GM21825 (cell line): ENCODE data around the gene KCNIP2.

Experiments
- ATAC-seq: cut with Tn5 transposase; IDR thresholded peaks from one replicate; pipeline ENCODE4 v1.9.1; 2021; ENCODE audit warnings: mild to moderate bottlenecking, moderate library complexity; ENCODE audit not compliant: unreplicated experiment

The KCNIP2 gene

GRCh38 chr10:101856626-101857025 is 13.0 kb upstream of the KCNIP2 start:
- no peak for ATAC-seq

GRCh38 chr10:101851411-101852116 is 8.0 kb upstream of the KCNIP2 start:
- ATAC-seq, result no peak

- ATAC-seq, result no peak
Measured at GRCh38 chr10:101850749-101851148, 7.1 kb upstream of the KCNIP2 start.

GRCh38 chr10:101848894-101849351 is 5.3 kb upstream of the KCNIP2 start:
- ATAC-seq, result no peak

- no peak for ATAC-seq
Measured at GRCh38 chr10:101848408-101848807, 4.8 kb upstream of the KCNIP2 start.

- no peak for ATAC-seq
Measured at GRCh38 chr10:101845893-101846292, 2.3 kb upstream of the KCNIP2 start.

- no peak for ATAC-seq
Measured at GRCh38 chr10:101841826-101842225, 1.8 kb downstream of the KCNIP2 start.

GRCh38 chr10:101840741-101841453 is 2.7 kb downstream of the KCNIP2 start:
- peak; percentile 72 for ATAC-seq

GRCh38 chr10:101840102-101840684 is 3.4 kb downstream of the KCNIP2 start:
- no peak for ATAC-seq

GRCh38 chr10:101839416-101840063 is 4.1 kb downstream of the KCNIP2 start:
- ATAC-seq, result no peak

- ATAC-seq, result no peak
Measured at GRCh38 chr10:101839002-101839401, 4.6 kb downstream of the KCNIP2 start.

GRCh38 chr10:101838416-101838970 is 5.1 kb downstream of the KCNIP2 start:
- no peak for ATAC-seq

- ATAC-seq, result no peak
Measured at GRCh38 chr10:101837748-101838147, 5.9 kb downstream of the KCNIP2 start.

GRCh38 chr10:101835362-101835761 is 8.2 kb downstream of the KCNIP2 start:
- ATAC-seq, result no peak

- ATAC-seq, result no peak
Measured at GRCh38 chr10:101834341-101834740, 9.3 kb downstream of the KCNIP2 start.

GRCh38 chr10:101833466-101833865 is 10.1 kb downstream of the KCNIP2 start:
- ATAC-seq, result no peak

- no peak for ATAC-seq
Measured at GRCh38 chr10:101832325-101832771, 11.3 kb downstream of the KCNIP2 start.

GRCh38 chr10:101831169-101831811 is 12.3 kb downstream of the KCNIP2 start:
- ATAC-seq, result no peak

- peak; percentile 53 for ATAC-seq
Measured at GRCh38 chr10:101830322-101831168, 13.1 kb downstream of the KCNIP2 start.
